OCI-LY1 (cell line): ENCODE results near the gene APLP2.

Experiments
- H2AFZ ChIP-seq: fragments of 200-600 bp; sonication (generic), shearing (Covaris generic); 2 replicates; pipeline ENCODE4 v1.6.0; 2014; ENCODE audit warnings: antibody characterized with exemption, mild to moderate bottlenecking, low read length
- H3F3A ChIP-seq: fragments of 200-600 bp; sonication (generic), shearing (Covaris generic); 2 replicates; pipeline ENCODE4 v1.6.0; 2014; ENCODE audit warnings: mild to moderate bottlenecking, antibody characterized with exemption, low read length, moderate library complexity; ENCODE audit not compliant: insufficient read depth
- H3K27ac ChIP-seq: fragments of 200-600 bp; sonication (generic); 2 replicates; pipeline ENCODE4 v1.5.1; 2014; ENCODE audit warnings: low read length, mixed run types, mild to moderate bottlenecking, low read depth; ENCODE audit not compliant: poor library complexity, severe bottlenecking
- H3K27me3 ChIP-seq: fragments of 200-600 bp; sonication (generic); 2 replicates; pipeline ENCODE4 v1.6.0; 2014; ENCODE audit warnings: antibody characterized with exemption, mild to moderate bottlenecking, low read length, moderate library complexity; ENCODE audit not compliant: insufficient read depth
- H3K36me3 ChIP-seq: fragments of 200-600 bp; sonication (generic); 2 replicates; pipeline ENCODE4 v1.6.1; 2014; ENCODE audit warnings: mild to moderate bottlenecking, antibody characterized with exemption, low read length, moderate library complexity, mixed read lengths; ENCODE audit not compliant: insufficient read depth
- H3K4me1 ChIP-seq: fragments of 200-600 bp; sonication (generic); 2 replicates; pipeline ENCODE4 v1.5.1; 2014; ENCODE audit warnings: mild to moderate bottlenecking, low read length, moderate library complexity; ENCODE audit not compliant: insufficient read depth, severe bottlenecking
- H3K4me2 ChIP-seq: fragments of 200-600 bp; sonication (generic), shearing (Covaris generic); 2 replicates; pipeline ENCODE4 v1.6.1; 2014; ENCODE audit warnings: low read length
- H3K4me3 ChIP-seq: fragments of 200-600 bp; sonication (generic); 2 replicates; pipeline ENCODE4 v1.5.1; 2014; ENCODE audit warnings: low read length, low read depth, mild to moderate bottlenecking, mixed read lengths; ENCODE audit not compliant: poor library complexity, severe bottlenecking
- H3K79me2 ChIP-seq: fragments of 200-600 bp; shearing (Covaris generic); 2 replicates; pipeline ENCODE4 v1.6.1; 2016; ENCODE audit warnings: mixed run types, low read length, mixed read lengths; ENCODE audit not compliant: insufficient read depth
- H3K9ac ChIP-seq: fragments of 200-600 bp; sonication (generic), shearing (Covaris generic); 2 replicates; pipeline ENCODE4 v1.6.1; 2014; ENCODE audit warnings: mild to moderate bottlenecking, low read length, mixed read lengths
- H3K9me2 ChIP-seq: fragments of 200-600 bp; sonication (generic), shearing (Covaris generic); 2 replicates; pipeline ENCODE4 v1.6.1; 2014; ENCODE audit warnings: low read depth, mild to moderate bottlenecking, low read length, mixed read lengths
- H3K9me3 ChIP-seq: fragments of 200-600 bp; shearing (Covaris generic); 2 replicates; pipeline ENCODE4 v1.6.1; 2014; ENCODE audit warnings: low read length, mixed read lengths
- H4K20me1 ChIP-seq: fragments of 200-600 bp; sonication (generic), shearing (Covaris generic); 2 replicates; pipeline ENCODE4 v1.6.0; 2016; ENCODE audit warnings: mild to moderate bottlenecking, low read length; ENCODE audit not compliant: insufficient read depth
- EZH2 ChIP-seq: fragments of 200-600 bp; sonication (generic), shearing (Covaris generic); IDR thresholded peaks from 2 replicates; pipeline ENCODE4 v1.8.0; 2017; ENCODE audit warnings: borderline replicate concordance, mixed run types, mild to moderate bottlenecking, antibody characterized with exemption, low read length, moderate library complexity, mixed read lengths
- TF ChIP-seq, protein P1 (sequence below): fragments of 200-600 bp; sonication (generic), shearing (Covaris generic); IDR thresholded peaks from 2 replicates; pipeline ENCODE4 v1.5.1; 2017; ENCODE audit warnings: mild to moderate bottlenecking, antibody characterized with exemption, low read length, moderate library complexity, mixed read lengths

The APLP2 gene

DNA sequence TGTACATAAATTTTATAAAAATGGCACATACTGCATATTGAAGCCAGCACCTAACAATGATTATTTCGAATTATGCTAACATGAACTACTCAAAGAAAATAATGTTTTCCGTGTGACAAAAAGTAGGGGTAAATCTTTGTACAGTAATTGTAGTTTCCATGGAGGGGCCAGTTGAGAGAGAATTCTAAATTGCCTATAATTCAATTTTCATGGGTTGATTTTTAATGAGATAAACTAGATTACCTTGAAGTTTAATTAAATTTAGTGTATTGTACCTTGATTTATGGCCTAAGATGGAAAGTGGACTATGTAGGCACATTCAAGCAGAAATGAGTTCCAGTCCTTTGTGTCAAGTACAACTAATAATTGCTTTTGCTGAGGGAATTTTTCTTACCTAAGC lies 5.0 kb downstream of the APLP2 start:
- Histone ChIP-seq H4K20me1 (no peaks in the 10 kb centered on the region), H3K9me3 (no peaks in the 10 kb centered on the region), H3K36me3 (no peaks in the 10 kb centered on the region; the same call in 1 of the 2 replicates), H3K9me2 (no peaks in the 10 kb centered on the region), H2AFZ (no peak overlapping the region), H3K27me3 (no peaks in the 10 kb centered on the region), H3K4me3 (no peak overlapping the region), H3K79me2 (peaks cover 87% of the 10 kb centered on the region), H3F3A (no peaks in the 10 kb centered on the region), H3K4me1 (peaks cover 40% of the 10 kb centered on the region), H3K4me2 (no peak overlapping the region), H3K27ac (no peak overlapping the region), H3K9ac (no peak overlapping the region)
- no peak for TF ChIP-seq EZH2
- TF ChIP-seq, protein P1, sequence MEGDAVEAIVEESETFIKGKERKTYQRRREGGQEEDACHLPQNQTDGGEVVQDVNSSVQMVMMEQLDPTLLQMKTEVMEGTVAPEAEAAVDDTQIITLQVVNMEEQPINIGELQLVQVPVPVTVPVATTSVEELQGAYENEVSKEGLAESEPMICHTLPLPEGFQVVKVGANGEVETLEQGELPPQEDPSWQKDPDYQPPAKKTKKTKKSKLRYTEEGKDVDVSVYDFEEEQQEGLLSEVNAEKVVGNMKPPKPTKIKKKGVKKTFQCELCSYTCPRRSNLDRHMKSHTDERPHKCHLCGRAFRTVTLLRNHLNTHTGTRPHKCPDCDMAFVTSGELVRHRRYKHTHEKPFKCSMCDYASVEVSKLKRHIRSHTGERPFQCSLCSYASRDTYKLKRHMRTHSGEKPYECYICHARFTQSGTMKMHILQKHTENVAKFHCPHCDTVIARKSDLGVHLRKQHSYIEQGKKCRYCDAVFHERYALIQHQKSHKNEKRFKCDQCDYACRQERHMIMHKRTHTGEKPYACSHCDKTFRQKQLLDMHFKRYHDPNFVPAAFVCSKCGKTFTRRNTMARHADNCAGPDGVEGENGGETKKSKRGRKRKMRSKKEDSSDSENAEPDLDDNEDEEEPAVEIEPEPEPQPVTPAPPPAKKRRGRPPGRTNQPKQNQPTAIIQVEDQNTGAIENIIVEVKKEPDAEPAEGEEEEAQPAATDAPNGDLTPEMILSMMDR, result no peak

DNA sequence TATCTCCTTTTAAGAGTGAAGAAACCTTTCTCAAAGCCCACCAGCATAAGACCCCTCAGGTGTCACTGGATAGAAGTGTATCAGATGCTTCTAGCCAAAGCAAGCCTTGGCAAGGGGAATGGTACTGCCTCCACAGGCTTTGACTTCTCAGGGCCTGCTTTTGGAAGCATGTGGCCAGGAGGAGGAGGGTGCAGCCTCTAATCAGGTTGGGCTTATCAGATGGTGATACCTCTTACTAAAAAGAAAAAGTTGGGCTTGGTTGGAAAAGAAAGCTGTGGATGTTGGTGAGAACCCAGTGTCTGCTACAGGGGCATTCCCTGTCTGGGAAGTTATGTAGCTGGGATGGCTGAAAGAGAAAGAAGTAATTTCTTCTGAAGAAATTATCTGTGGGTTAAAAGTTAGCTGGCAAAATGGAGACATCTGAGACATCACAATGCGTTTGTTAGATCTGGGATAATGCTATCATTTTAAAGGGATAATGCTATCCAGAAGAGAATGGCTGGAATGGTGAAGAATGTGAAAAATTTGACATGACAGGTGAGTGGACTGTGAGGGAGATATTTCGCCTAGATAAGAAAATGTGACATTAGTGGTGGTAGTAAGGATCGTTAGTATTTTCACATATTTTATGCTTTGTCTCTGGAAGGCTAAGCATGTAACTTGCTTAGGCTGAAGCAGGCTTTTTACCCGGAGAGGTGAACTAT lies 7.2 kb downstream of the APLP2 start:
- no peak overlapping the region for H3K9ac ChIP-seq

DNA sequence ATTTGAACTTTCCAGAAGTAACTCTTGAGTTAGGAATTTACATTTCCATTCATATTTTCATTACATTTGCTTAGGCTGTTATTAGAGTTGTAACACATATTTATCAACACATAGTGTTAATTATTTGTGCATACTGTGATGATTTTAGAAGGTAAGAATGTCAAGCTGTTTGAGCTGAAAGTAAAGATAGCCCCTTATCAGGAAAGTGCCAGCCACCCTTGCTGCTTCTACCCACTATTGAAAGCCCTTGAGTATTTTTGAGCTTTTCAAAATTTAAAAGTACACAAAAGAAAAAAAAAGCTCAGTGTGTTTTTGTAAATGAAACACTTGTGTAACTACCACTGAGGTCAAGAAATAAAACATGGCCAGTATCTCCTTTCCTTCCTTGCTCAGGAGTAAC lies 8.0 kb downstream of the APLP2 start:
- H3K79me2 ChIP-seq, result peaks cover 97% of the 10 kb centered on the region
- peaks cover 3% of the 10 kb centered on the region; the same call in 1 of the 2 replicates for H3K36me3 ChIP-seq
- H3K4me2 ChIP-seq, result peak overlapping the region; percentile 14; the same call in 1 of the 2 replicates
- peaks cover 45% of the 10 kb centered on the region for H3K4me1 ChIP-seq
- no peaks in the 10 kb centered on the region for H3K27me3 ChIP-seq
- no peak overlapping the region for H3K4me3 ChIP-seq
- TF ChIP-seq, protein P1, result no peak
- TF ChIP-seq EZH2, result no peak
- no peak overlapping the region for H3K9ac ChIP-seq
- no peaks in the 10 kb centered on the region for H3F3A ChIP-seq
- no peaks in the 10 kb centered on the region for H3K9me2 ChIP-seq
- no peak overlapping the region for H2AFZ ChIP-seq
- H3K9me3 ChIP-seq, result no peaks in the 10 kb centered on the region
- H3K27ac ChIP-seq, result no peak overlapping the region
- H4K20me1 ChIP-seq, result no peaks in the 10 kb centered on the region

More for the DNA sequence above, 7.2 kb downstream of the APLP2 start:
- Histone ChIP-seq H3K27me3 (no peaks in the 10 kb centered on the region), H3K4me3 (no peak overlapping the region), H3K4me2 (peak overlapping the region; percentile 14; the same call in 1 of the 2 replicates), H3K4me1 (peaks cover 46% of the 10 kb centered on the region), H2AFZ (no peak overlapping the region), H3K9me3 (no peaks in the 10 kb centered on the region), H3K9me2 (no peaks in the 10 kb centered on the region), H4K20me1 (no peaks in the 10 kb centered on the region), H3K36me3 (peaks cover 3% of the 10 kb centered on the region; the same call in 1 of the 2 replicates), H3K27ac (no peak overlapping the region), H3F3A (no peaks in the 10 kb centered on the region), H3K79me2 (peaks cover 97% of the 10 kb centered on the region)
- TF ChIP-seq, protein P1, result no peak
- no peak for TF ChIP-seq EZH2
